Astrocyte (in vitro differentiated cells and primary cell): ENCODE data around the gene RFC2. TPM values are rescaled to one million over a fixed set of nuclear protein-coding genes. Genes with fewer than 3 reads are reported as not detected.
A peak's percentile ranks its signal among the peaks of the same experiment; 100 is the strongest.

Experiments used
- DNase-seq: peaks from one replicate; pipeline ENCODE4 v3.0.0-alpha.2; 2010; ENCODE audit warnings: low read depth
- FAIRE-seq: peaks from 2 replicates; lab custom pipeline; 2011; peaks lifted over from hg19 to GRCh38; lab: Jason Lieb, UNC
- H2AFZ ChIP-seq: 2 replicates; pipeline ENCODE4 v1.6.0; 2012; ENCODE audit warnings: low read depth, low read length, inconsistent platforms
- H3K27ac ChIP-seq: 2 replicates; pipeline ENCODE4 v1.5.1; 2011; ENCODE audit warnings: low read depth, low read length, inconsistent platforms
- H3K27me3 ChIP-seq: 2 replicates; pipeline ENCODE4 v1.6.0; 2011; ENCODE audit warnings: low read length, inconsistent platforms; ENCODE audit not compliant: insufficient read depth
- H3K36me3 ChIP-seq: 2 replicates; pipeline ENCODE4 v1.5.1; 2011; ENCODE audit warnings: low read length, inconsistent platforms; ENCODE audit not compliant: insufficient read depth
- H3K4me1 ChIP-seq: 2 replicates; pipeline ENCODE4 v1.5.1; 2011; ENCODE audit warnings: low read length, inconsistent platforms; ENCODE audit not compliant: insufficient read depth
- H3K4me2 ChIP-seq: 2 replicates; pipeline ENCODE4 v1.6.0; 2012; ENCODE audit warnings: low read length, inconsistent platforms
- H3K4me3 ChIP-seq: 2 replicates; pipeline ENCODE4 v1.5.1; 2011; ENCODE audit warnings: low read depth, mild to moderate bottlenecking, low read length, inconsistent platforms; ENCODE audit not compliant: insufficient read depth
- H3K79me2 ChIP-seq: 2 replicates; pipeline ENCODE4 v1.6.0; 2012; ENCODE audit warnings: mild to moderate bottlenecking, low read length, inconsistent platforms; ENCODE audit not compliant: insufficient read depth
- H3K9ac ChIP-seq: 2 replicates; pipeline ENCODE4 v1.6.0; 2012; ENCODE audit warnings: mild to moderate bottlenecking, low read length, inconsistent platforms
- H3K9me3 ChIP-seq: 2 replicates; pipeline ENCODE4 v1.5.1; 2012; ENCODE audit warnings: low read depth, mild to moderate bottlenecking, low read length, inconsistent platforms; ENCODE audit not compliant: insufficient read depth
- H4K20me1 ChIP-seq: 2 replicates; pipeline ENCODE4 v1.6.0; 2012; ENCODE audit warnings: low read length, inconsistent platforms; ENCODE audit not compliant: insufficient read depth
- H3K27ac Mint-ChIP-seq: one replicate; pipeline ENCODE4 v1.8.0; 2021; ENCODE audit warnings: mild to moderate bottlenecking, mixed read lengths; ENCODE audit not compliant: unreplicated experiment
- H3K27me3 Mint-ChIP-seq: one replicate; pipeline ENCODE4 v1.8.0; 2021; ENCODE audit warnings: low read depth, mixed read lengths; ENCODE audit not compliant: unreplicated experiment
- H3K36me3 Mint-ChIP-seq: one replicate; pipeline ENCODE4 v1.8.0; 2021; ENCODE audit warnings: low read depth, mixed read lengths; ENCODE audit not compliant: unreplicated experiment
- H3K4me1 Mint-ChIP-seq: one replicate; pipeline ENCODE4 v1.8.0; 2021; ENCODE audit warnings: low read depth, mixed read lengths; ENCODE audit not compliant: unreplicated experiment
- H3K4me3 Mint-ChIP-seq: one replicate; pipeline ENCODE4 v1.8.0; 2021; ENCODE audit warnings: mild to moderate bottlenecking, moderate library complexity, mixed read lengths; ENCODE audit not compliant: unreplicated experiment
- H3K9me3 Mint-ChIP-seq: one replicate; pipeline ENCODE4 v1.8.0; 2021; ENCODE audit warnings: mild to moderate bottlenecking, mixed read lengths; ENCODE audit not compliant: unreplicated experiment
- EZH2 ChIP-seq: IDR thresholded peaks from 2 replicates; pipeline ENCODE4 v1.6.1; 2012; ENCODE audit warnings: mild to moderate bottlenecking, low read length, inconsistent platforms; ENCODE audit not compliant: insufficient read depth
- total RNA-seq: library from RNA; stranded (reverse); gene quantifications from 2 replicates; pipeline ENCODE4 v1.2.1, GENCODE V29; 2021
- TF ChIP-seq, protein P1 (sequence below): IDR thresholded peaks from 2 replicates; pipeline ENCODE4 v1.5.1; 2011; ENCODE audit warnings: low read depth, mild to moderate bottlenecking, inconsistent platforms, low read length, moderate library complexity; ENCODE audit not compliant: insufficient read depth

RFC2 gene
- total RNA-seq, 1 donor from 2014 or later, result 12.3 TPM

DNA sequence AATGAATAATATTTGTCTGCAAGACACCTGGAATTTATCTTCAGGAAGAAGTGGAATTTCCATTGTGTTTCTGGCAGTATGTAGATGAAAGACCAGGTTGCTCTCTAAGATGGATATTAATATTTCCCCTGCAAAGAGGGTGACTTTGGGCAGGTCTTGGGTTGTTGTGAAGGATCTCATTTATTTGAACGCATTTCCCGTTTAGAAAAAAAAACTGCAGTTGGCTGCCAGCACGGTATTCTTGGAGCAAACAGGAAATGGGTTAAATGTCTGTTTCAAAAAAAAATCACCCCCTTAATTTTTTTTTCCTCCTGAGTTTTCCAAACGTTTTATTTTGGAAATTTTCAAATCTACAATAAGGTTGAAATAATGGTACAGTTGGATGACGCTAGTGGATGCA is 68.6 kb downstream of the RFC2 start:
- peaks cover 45% of the 10 kb centered on the region for H3K4me1 Mint-ChIP-seq
- Histone ChIP-seq H3K4me2 (no peak overlapping the region), H3K27ac (no peak overlapping the region)

DNA sequence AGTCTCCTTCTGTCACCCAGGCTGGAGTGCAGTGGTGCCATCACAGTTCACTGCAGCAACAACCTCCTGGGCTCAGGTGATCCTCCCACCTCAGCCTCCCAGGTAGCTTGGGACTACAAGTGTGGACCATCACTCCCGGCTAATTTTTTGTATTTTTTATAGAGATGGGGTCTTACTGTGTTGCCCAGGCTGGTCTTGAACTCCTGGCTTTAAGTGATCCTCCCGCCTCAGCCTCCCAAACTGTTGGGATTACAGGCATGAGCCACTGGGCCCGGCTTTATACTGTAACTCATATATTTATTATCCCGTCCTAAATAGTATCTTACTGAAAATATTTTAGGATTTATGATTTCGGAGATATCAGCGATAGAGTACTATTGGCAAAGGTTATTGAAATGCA is 69.2 kb downstream of the RFC2 start:
- H3K9me3 ChIP-seq, result no peaks in the 10 kb centered on the region
- FAIRE-seq (no peak), DNase-seq (no peak)
- peaks cover 19% of the 10 kb centered on the region for H3K4me1 ChIP-seq
- H2AFZ ChIP-seq, result no peak overlapping the region
- TF ChIP-seq, protein P1, sequence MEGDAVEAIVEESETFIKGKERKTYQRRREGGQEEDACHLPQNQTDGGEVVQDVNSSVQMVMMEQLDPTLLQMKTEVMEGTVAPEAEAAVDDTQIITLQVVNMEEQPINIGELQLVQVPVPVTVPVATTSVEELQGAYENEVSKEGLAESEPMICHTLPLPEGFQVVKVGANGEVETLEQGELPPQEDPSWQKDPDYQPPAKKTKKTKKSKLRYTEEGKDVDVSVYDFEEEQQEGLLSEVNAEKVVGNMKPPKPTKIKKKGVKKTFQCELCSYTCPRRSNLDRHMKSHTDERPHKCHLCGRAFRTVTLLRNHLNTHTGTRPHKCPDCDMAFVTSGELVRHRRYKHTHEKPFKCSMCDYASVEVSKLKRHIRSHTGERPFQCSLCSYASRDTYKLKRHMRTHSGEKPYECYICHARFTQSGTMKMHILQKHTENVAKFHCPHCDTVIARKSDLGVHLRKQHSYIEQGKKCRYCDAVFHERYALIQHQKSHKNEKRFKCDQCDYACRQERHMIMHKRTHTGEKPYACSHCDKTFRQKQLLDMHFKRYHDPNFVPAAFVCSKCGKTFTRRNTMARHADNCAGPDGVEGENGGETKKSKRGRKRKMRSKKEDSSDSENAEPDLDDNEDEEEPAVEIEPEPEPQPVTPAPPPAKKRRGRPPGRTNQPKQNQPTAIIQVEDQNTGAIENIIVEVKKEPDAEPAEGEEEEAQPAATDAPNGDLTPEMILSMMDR, result no peak
- no peaks in the 10 kb centered on the region for H3K9me3 Mint-ChIP-seq
- H3K9ac ChIP-seq, result no peak overlapping the region
- no peaks in the 10 kb centered on the region for H3K27me3 Mint-ChIP-seq
- no peaks in the 10 kb centered on the region for H3K27me3 ChIP-seq
- no peak overlapping the region for H3K4me2 ChIP-seq
- H4K20me1 ChIP-seq, result peaks cover 100% of the 10 kb centered on the region
- no peak overlapping the region for H3K4me3 ChIP-seq
- no peak overlapping the region for H3K27ac ChIP-seq
- no peak overlapping the region for H3K4me3 Mint-ChIP-seq
- H3K4me1 Mint-ChIP-seq, result peaks cover 47% of the 10 kb centered on the region
- peaks cover 99% of the 10 kb centered on the region for H3K79me2 ChIP-seq
- peaks cover 25% of the 10 kb centered on the region for H3K36me3 Mint-ChIP-seq
- H3K36me3 ChIP-seq, result peaks cover 26% of the 10 kb centered on the region
- H3K27ac Mint-ChIP-seq, result no peak overlapping the region

More for the DNA sequence above, 68.6 kb downstream of the RFC2 start:
- Mint-ChIP-seq H3K4me3 (no peak overlapping the region), H3K27me3 (no peaks in the 10 kb centered on the region), H3K9me3 (no peaks in the 10 kb centered on the region), H3K27ac (no peak overlapping the region), H3K36me3 (peaks cover 26% of the 10 kb centered on the region)
- no peak for TF ChIP-seq EZH2
- TF ChIP-seq, protein P1, result no peak
- Histone ChIP-seq H3K4me1 (peaks cover 19% of the 10 kb centered on the region), H3K9me3 (no peaks in the 10 kb centered on the region), H4K20me1 (peaks cover 100% of the 10 kb centered on the region), H3K79me2 (peaks cover 99% of the 10 kb centered on the region), H2AFZ (no peak overlapping the region), H3K9ac (no peak overlapping the region), H3K4me3 (no peak overlapping the region), H3K36me3 (peaks cover 32% of the 10 kb centered on the region), H3K27me3 (no peaks in the 10 kb centered on the region)
- FAIRE-seq (no peak), DNase-seq (no peak)

DNA sequence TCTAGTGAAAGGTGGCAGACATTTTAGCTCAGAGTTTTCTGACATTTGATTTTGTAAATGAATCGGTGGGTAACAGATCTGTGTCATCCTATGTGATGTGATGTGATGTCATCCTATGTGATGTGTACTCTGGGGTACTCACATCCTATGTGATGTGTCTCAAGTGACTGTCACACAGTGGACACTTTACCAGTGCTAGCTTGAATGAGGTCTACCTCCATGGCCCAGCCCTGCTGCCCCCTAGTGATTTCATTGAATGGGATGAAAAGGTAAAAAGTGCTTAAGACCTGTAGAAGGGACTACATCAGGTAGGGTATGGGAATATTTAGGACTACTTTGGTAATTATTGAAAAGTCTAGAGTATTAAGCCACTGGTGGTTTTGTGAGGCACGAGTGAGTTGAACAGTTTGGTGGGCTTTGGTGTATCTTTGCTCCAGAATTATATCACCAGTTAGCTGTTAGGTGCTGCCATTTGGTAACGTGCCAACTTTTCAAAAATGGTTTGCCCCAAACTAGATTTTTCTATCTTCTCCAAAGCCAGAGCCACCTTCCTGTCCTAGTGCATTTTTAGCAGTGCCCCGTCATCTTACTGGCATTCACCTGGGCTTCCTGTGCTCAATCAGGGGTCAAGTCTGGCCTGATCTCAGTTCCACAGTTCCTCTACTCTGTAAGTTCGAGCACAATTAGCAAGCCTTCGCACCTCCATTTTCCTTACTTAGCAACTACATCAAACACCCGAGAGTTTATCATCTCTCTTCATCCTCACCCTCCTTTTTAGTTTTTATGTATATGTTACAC is 70.3 kb downstream of the RFC2 start:
- DNase-seq (no peak), FAIRE-seq (no peak)
- H3K27ac Mint-ChIP-seq, result peak overlapping the region; percentile 2

More for the DNA sequence above, 70.3 kb downstream of the RFC2 start:
- Histone ChIP-seq H3K27ac (no peak overlapping the region), H3K4me1 (peaks cover 21% of the 10 kb centered on the region), H3K9me3 (no peaks in the 10 kb centered on the region), H4K20me1 (peaks cover 100% of the 10 kb centered on the region), H2AFZ (no peak overlapping the region), H3K4me2 (no peak overlapping the region), H3K36me3 (peaks cover 15% of the 10 kb centered on the region), H3K79me2 (peaks cover 100% of the 10 kb centered on the region), H3K27me3 (no peaks in the 10 kb centered on the region), H3K4me3 (no peak overlapping the region), H3K9ac (no peak overlapping the region)
- peaks cover 45% of the 10 kb centered on the region for H3K4me1 Mint-ChIP-seq
- H3K27me3 Mint-ChIP-seq, result no peaks in the 10 kb centered on the region
- H3K36me3 Mint-ChIP-seq, result peaks cover 27% of the 10 kb centered on the region
- no peaks in the 10 kb centered on the region for H3K9me3 Mint-ChIP-seq
- H3K4me3 Mint-ChIP-seq, result no peak overlapping the region
- no peak for TF ChIP-seq EZH2
- TF ChIP-seq, protein P1, result no peak
